MM.1S (cell line): ENCODE data around the gene GPC1.

Experiments used
- CTCF ChIP-seq: fragments of 300-600 bp; sonication (generic); IDR thresholded peaks from 2 replicates; pipeline ENCODE4 v1.5.1; 2016; ENCODE audit warnings: antibody characterized with exemption, low read length, mixed read lengths
- EZH2 ChIP-seq: fragments of 300-600 bp; sonication (generic); optimal IDR thresholded peaks from 2 replicates; pipeline ENCODE3; 2017; ENCODE audit warnings: low read depth, mild to moderate bottlenecking, antibody characterized with exemption, low read length, mixed read lengths

- TF ChIP-seq EZH2 (no peak), CTCF (no peak)
These were observed 40.0 kb upstream of the GPC1 start for GRCh38 chr2:240395448-240395847.
